Activated CD4-positive, CD25-positive, alpha-beta regulatory T cell treated with anti-CD3 and anti-CD28 coated beads, Interleukin-2, amount 50 U/mL, for 72 hours (primary cell): ENCODE measurements around the gene BRD4.

Experiments
- DNase-seq: peaks from one replicate; pipeline ENCODE4 v3.0.0; 2021

BRD4 gene

GRCh38 chr19:15288146-15288963, 44.0 kb downstream of the BRD4 start:
- no peak for DNase-seq

- DNase-seq: no peak
Observed at GRCh38 chr19:15287496-15287895, 44.8 kb downstream of the BRD4 start.

- no peak for DNase-seq
Observed at GRCh38 chr19:15286688-15287365, 45.5 kb downstream of the BRD4 start.

- DNase-seq: no peak
Observed at GRCh38 chr19:15285896-15286591, 46.3 kb downstream of the BRD4 start.

GRCh38 chr19:15284896-15285295, 47.4 kb downstream of the BRD4 start:
- DNase-seq: no peak

- no peak for DNase-seq
Observed at GRCh38 chr19:15284091-15284490, 48.2 kb downstream of the BRD4 start.

- DNase-seq: no peak
Observed at GRCh38 chr19:15283141-15283883, 49.0 kb downstream of the BRD4 start.

GRCh38 chr19:15282311-15282705, 50.0 kb downstream of the BRD4 start:
- DNase-seq: no peak

GRCh38 chr19:15280915-15281683, 51.2 kb downstream of the BRD4 start:
- no peak for DNase-seq

- DNase-seq: no peak
Observed at GRCh38 chr19:15280048-15280725, 52.2 kb downstream of the BRD4 start.

GRCh38 chr19:15279326-15279904, 52.9 kb downstream of the BRD4 start:
- DNase-seq: no peak

GRCh38 chr19:15276620-15277215, 55.6 kb downstream of the BRD4 start:
- no peak for DNase-seq

GRCh38 chr19:15274477-15274876, 57.9 kb downstream of the BRD4 start:
- no peak for DNase-seq

- no peak for DNase-seq
Observed at GRCh38 chr19:15269806-15270205, 62.5 kb downstream of the BRD4 start.

GRCh38 chr19:15268928-15269253, 63.4 kb downstream of the BRD4 start:
- DNase-seq: no peak

- DNase-seq: no peak
Observed at GRCh38 chr19:15268192-15268927, 64.0 kb downstream of the BRD4 start.

GRCh38 chr19:15266683-15267082, 65.7 kb downstream of the BRD4 start:
- no peak for DNase-seq

GRCh38 chr19:15265850-15266248, 66.5 kb downstream of the BRD4 start:
- DNase-seq: no peak

- DNase-seq: no peak
Observed at GRCh38 chr19:15265214-15265849, 67.0 kb downstream of the BRD4 start.

- DNase-seq: no peak
Observed at GRCh38 chr19:15264933-15265206, 67.5 kb downstream of the BRD4 start.
